Measurements from ENCODE around the gene ABCB7.

The ABCB7 gene

GRCh38 chrX:75115707-75116413 lies 40.2 kb downstream of the ABCB7 start:
- H3K4me3 ChIP-seq (replicated peaks; ENCODE audit: low read depth, low read length), result no peak overlapping the region
- DNase-seq (ENCODE audit: low read depth), result no peak
- no peak for TF ChIP-seq CTCF (IDR thresholded peaks at IDR 0.05; ENCODE audit: low read length, missing control alignments)

GRCh38 chrX:75114638-75115037 lies 41.4 kb downstream of the ABCB7 start:
- TF ChIP-seq CTCF (IDR thresholded peaks at IDR 0.05; ENCODE audit: low read length, missing control alignments), result no peak
- H3K4me3 ChIP-seq (replicated peaks; ENCODE audit: low read depth, low read length), result no peak overlapping the region
- no peak for DNase-seq (ENCODE audit: low read depth)

- H3K4me3 ChIP-seq (replicated peaks; ENCODE audit: low read depth, low read length), result no peak overlapping the region
- no peak for TF ChIP-seq CTCF (IDR thresholded peaks at IDR 0.05; ENCODE audit: low read length, missing control alignments)
- DNase-seq (ENCODE audit: low read depth), result no peak
These were observed 42.4 kb downstream of the ABCB7 start for GRCh38 chrX:75113664-75114063.

- no peak overlapping the region for H3K4me3 ChIP-seq (replicated peaks; ENCODE audit: low read depth, low read length)
- TF ChIP-seq CTCF (IDR thresholded peaks at IDR 0.05; ENCODE audit: low read length, missing control alignments), result no peak
- no peak for DNase-seq (ENCODE audit: low read depth)
These were observed 48.1 kb downstream of the ABCB7 start for GRCh38 chrX:75107863-75108509.

GRCh38 chrX:75106772-75107171 lies 49.3 kb downstream of the ABCB7 start:
- H3K4me3 ChIP-seq (replicated peaks; ENCODE audit: low read depth, low read length), result no peak overlapping the region
- TF ChIP-seq CTCF (IDR thresholded peaks at IDR 0.05; ENCODE audit: low read length, missing control alignments), result no peak
- no peak for DNase-seq (ENCODE audit: low read depth)

- H3K4me3 ChIP-seq (replicated peaks; ENCODE audit: low read depth, low read length), result no peak overlapping the region
- TF ChIP-seq CTCF (IDR thresholded peaks at IDR 0.05; ENCODE audit: low read length, missing control alignments), result no peak
- DNase-seq (ENCODE audit: low read depth), result no peak
These were observed 59.8 kb downstream of the ABCB7 start for GRCh38 chrX:75096331-75096730.

Measured in fibroblast of pulmonary artery (primary cell).